OCI-LY7 (cell line): ENCODE measurements around the gene TPRG1L. TPM values are rescaled to one million over a fixed set of nuclear protein-coding genes. Genes with fewer than 3 reads are reported as not detected.

Experiments used
- BruUV-seq: library from RNA; stranded (reverse); fragments of 400-500 nt; replicated peaks from 2 replicates; lab custom pipeline; 2021; lab: Mats Ljungman, UMichigan
- CTCF ChIA-PET: fragments of 300-600 bp; sonication (Branson Sonifier 250); formaldehyde crosslinking; loops from one replicate; lab custom pipeline; 2022; ENCODE audit warnings: antibody characterized with exemption; ENCODE audit not compliant: unreplicated experiment; lab: Charles Lee
- POLR2A ChIA-PET: fragments of 300-600 bp; sonication (Branson Sonifier 250); formaldehyde crosslinking; loops from one replicate; lab custom pipeline; 2022; ENCODE audit warnings: antibody characterized with exemption; lab: Charles Lee
- DNase-seq: peaks from one replicate; pipeline ENCODE4 v3.0.0-alpha.2; 2015; ENCODE audit warnings: low spot score
- H2AFZ ChIP-seq: fragments of 200-600 bp; sonication (generic), shearing (Covaris generic); 2 replicates; pipeline ENCODE4 v1.6.1; 2014; ENCODE audit warnings: mild to moderate bottlenecking, antibody characterized with exemption, low read length, moderate library complexity
- H3K27ac ChIP-seq: fragments of 200-600 bp; sonication (generic); 2 replicates; pipeline ENCODE4 v1.5.1; 2014; ENCODE audit warnings: mixed run types, low read depth, mild to moderate bottlenecking, moderate library complexity, low read length, inconsistent platforms; ENCODE audit not compliant: poor library complexity, severe bottlenecking
- H3K36me3 ChIP-seq: fragments of 200-600 bp; sonication (generic); 2 replicates; pipeline ENCODE4 v1.6.1; 2014; ENCODE audit warnings: mild to moderate bottlenecking, antibody characterized with exemption, low read length, moderate library complexity, mixed read lengths; ENCODE audit not compliant: insufficient read depth
- H3K4me1 ChIP-seq: fragments of 200-600 bp; sonication (generic); 2 replicates; pipeline ENCODE4 v1.5.1; 2014; ENCODE audit warnings: mild to moderate bottlenecking, low read length; ENCODE audit not compliant: insufficient read depth, poor library complexity, severe bottlenecking
- H3K4me2 ChIP-seq: fragments of 200-600 bp; sonication (generic); 2 replicates; pipeline ENCODE4 v1.6.1; 2014; ENCODE audit warnings: mild to moderate bottlenecking, low read length
- H3K4me3 ChIP-seq: fragments of 200-600 bp; sonication (generic); 2 replicates; pipeline ENCODE4 v1.5.1; 2014; ENCODE audit warnings: mild to moderate bottlenecking, low read depth, low read length; ENCODE audit not compliant: poor library complexity, severe bottlenecking
- H3K79me2 ChIP-seq: fragments of 200-600 bp; sonication (generic); 2 replicates; pipeline ENCODE4 v1.6.1; 2016; ENCODE audit warnings: low read depth, mild to moderate bottlenecking, low read length, moderate library complexity, mixed read lengths; ENCODE audit not compliant: insufficient read depth
- H3K9me2 ChIP-seq: fragments of 200-600 bp; sonication (generic); 2 replicates; pipeline ENCODE4 v1.6.1; 2016; ENCODE audit warnings: mild to moderate bottlenecking, low read length, mixed read lengths; ENCODE audit not compliant: insufficient read depth
- H3K9me3 ChIP-seq: fragments of 200-600 bp; sonication (generic); 2 replicates; pipeline ENCODE4 v1.6.1; 2014; ENCODE audit warnings: mild to moderate bottlenecking, mixed run types, low read length, mixed read lengths
- H4K20me1 ChIP-seq: fragments of 200-600 bp; sonication (generic); 2 replicates; pipeline ENCODE4 v1.6.1; 2014; ENCODE audit warnings: mild to moderate bottlenecking, antibody characterized with exemption, low read length, moderate library complexity, mixed read lengths; ENCODE audit not compliant: insufficient read depth
- CTCF ChIP-seq: fragments of 200-600 bp; sonication (generic); conservative IDR thresholded peaks from 2 replicates; pipeline ENCODE4 v1.5.1; 2014; ENCODE audit warnings: mild to moderate bottlenecking, antibody characterized with exemption, low read length, moderate library complexity, mixed read lengths
- EZH2phosphoT487 ChIP-seq: fragments of 200-600 bp; sonication (generic); IDR thresholded peaks from 2 replicates; pipeline ENCODE4 v1.6.1; 2018; ENCODE audit warnings: low read depth, borderline replicate concordance, mild to moderate bottlenecking, mixed run types, antibody characterized with exemption, low read length, moderate library complexity, mixed read lengths
- intact Hi-C: fragments of 100-400 bp; cut with micrococcal nuclease; formaldehyde crosslinking; loops from one replicate; pipeline ENCODE4 v1.10.0; 2022; ENCODE audit not compliant: unreplicated experiment
- total RNA-seq, 2 experiments: library from RNA; depleted of rRNA in 1 of 2; stranded (reverse); fragments of >200 nt in 1 of 2; shearing (Covaris generic) in 1 of 2; gene quantifications; 2 replicates each; pipeline ENCODE4 v1.2.3, GENCODE V29; 2014 to 2022

TPRG1L gene
- total RNA-seq, 2 experiments from 2014 or later: 3.1 to 6.8 TPM

GRCh38 chr1:3641816-3642215 is 17.0 kb downstream of the TPRG1L start:
- BruUV-seq: no TSS peak
- H3K9me2 ChIP-seq: no peaks in the 10 kb centered on the region
- no peaks in the 10 kb centered on the region for H3K79me2 ChIP-seq
- TF ChIP-seq EZH2phosphoT487: no peak
- no peak for TF ChIP-seq CTCF
- H3K4me3 ChIP-seq: no peak overlapping the region
- ChIA-PET CTCF (no interaction called here), POLR2A (no interaction called here)
- no peak overlapping the region for H2AFZ ChIP-seq
- peaks cover 38% of the 10 kb centered on the region; the same call in 1 of the 2 replicates for H3K36me3 ChIP-seq
- H3K4me1 ChIP-seq: no peaks in the 10 kb centered on the region
- no peak for DNase-seq
- H3K9me3 ChIP-seq: no peaks in the 10 kb centered on the region
- no peaks in the 10 kb centered on the region for H4K20me1 ChIP-seq
- no peak overlapping the region for H3K4me2 ChIP-seq
- intact Hi-C loops: no loop called here
- H3K27ac ChIP-seq: no peak overlapping the region

DNA sequence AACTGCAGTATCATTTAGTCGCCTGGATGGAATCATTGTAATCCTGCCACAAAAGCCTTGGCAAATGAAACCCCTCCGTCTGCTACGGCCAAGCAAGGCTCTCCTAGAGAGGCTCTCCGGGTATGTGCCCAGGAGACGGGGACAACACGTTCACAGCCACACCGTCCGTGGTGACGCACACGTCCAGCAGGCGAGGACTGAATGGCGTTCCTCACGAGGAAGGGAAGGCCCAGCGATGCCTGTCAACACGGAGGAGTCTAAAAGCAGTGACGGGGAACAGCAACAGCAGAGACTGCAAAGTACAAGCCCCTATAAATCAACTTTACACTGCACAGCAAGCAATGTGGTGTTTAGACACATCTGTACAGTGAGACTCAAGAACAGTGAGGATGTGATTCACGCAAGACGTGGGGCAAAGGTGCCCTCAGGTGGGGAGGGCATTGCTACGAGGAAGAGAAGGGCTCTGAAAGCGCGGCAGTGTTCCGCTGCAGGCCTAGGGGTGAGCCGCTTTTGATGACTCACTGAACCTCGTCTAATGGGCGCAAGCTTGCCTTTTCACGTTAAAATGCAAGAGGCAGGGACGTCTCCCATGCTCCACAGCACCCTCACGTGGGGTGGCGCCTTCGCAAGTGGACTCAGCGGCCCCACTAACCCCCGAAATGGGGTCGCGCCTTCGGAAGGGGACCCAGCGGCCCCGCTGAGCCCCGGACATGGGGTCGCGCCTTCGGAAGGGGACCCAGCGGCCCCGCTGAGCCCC is 18.3 kb downstream of the TPRG1L start:
- TF ChIP-seq CTCF: no peak
- TF ChIP-seq EZH2phosphoT487: no peak
- ChIA-PET POLR2A (no interaction called here), CTCF (no interaction called here)
- no peaks in the 10 kb centered on the region for H3K9me2 ChIP-seq
- H3K27ac ChIP-seq: no peak overlapping the region
- peaks cover 34% of the 10 kb centered on the region; the same call in 1 of the 2 replicates for H3K36me3 ChIP-seq
- H3K9me3 ChIP-seq: no peaks in the 10 kb centered on the region
- intact Hi-C loops: no loop called here
- DNase-seq: no peak
- no peaks in the 10 kb centered on the region for H4K20me1 ChIP-seq
- no TSS peak for BruUV-seq
- no peak overlapping the region for H2AFZ ChIP-seq
- H3K79me2 ChIP-seq: no peaks in the 10 kb centered on the region
- no peak overlapping the region for H3K4me3 ChIP-seq
- H3K4me2 ChIP-seq: no peak overlapping the region
- no peaks in the 10 kb centered on the region for H3K4me1 ChIP-seq

GRCh38 chr1:3644273-3644672 is 19.5 kb downstream of the TPRG1L start:
- BruUV-seq: no TSS peak
- intact Hi-C loops: no loop called here
- H2AFZ ChIP-seq: no peak overlapping the region
- peaks cover 12% of the 10 kb centered on the region for H3K4me1 ChIP-seq
- no peak overlapping the region for H3K4me3 ChIP-seq
- CTCF ChIA-PET: no interaction called here
- TF ChIP-seq CTCF (no peak), EZH2phosphoT487 (no peak)
- H4K20me1 ChIP-seq: no peaks in the 10 kb centered on the region
- no peaks in the 10 kb centered on the region for H3K79me2 ChIP-seq
- no peaks in the 10 kb centered on the region for H3K9me2 ChIP-seq
- peaks cover 29% of the 10 kb centered on the region; the same call in 1 of the 2 replicates for H3K36me3 ChIP-seq
- POLR2A ChIA-PET: no interaction called here
- no peaks in the 10 kb centered on the region for H3K9me3 ChIP-seq
- no peak for DNase-seq
- H3K4me2 ChIP-seq: no peak overlapping the region
- H3K27ac ChIP-seq: no peak overlapping the region
